Right lobe of liver (tissue), 4 donors: ENCODE data around the gene PLA2G4C.

ENCODE experiments used
- CTCF ChIP-seq, 4 donors: fragments of 200-600 bp in 3 of 4; fragments of 450-650 bp in 1 of 4; IDR thresholded peaks; one replicate each; pipeline versions ENCODE4 v1.5.1 to v1.8.0; 2016 to 2022; ENCODE audit warnings: antibody characterized with exemption in 4 of 4, mild to moderate bottlenecking in 2 of 4
- POLR2A ChIP-seq: fragments of 450-650 bp; IDR thresholded peaks from one replicate; pipeline ENCODE4 v1.6.1; 2017; ENCODE audit warnings: antibody characterized with exemption, mild to moderate bottlenecking
- donor health status: DM: no; HTN: no; CAD: no.
- donor health status: DM: no; HTN: no; CAD: no.
- donor health status: DM: no; HTN: yes; CAD: no.

GRCh38 chr19:48094129-48094854, 16.3 kb downstream of the PLA2G4C start:
- TF ChIP-seq CTCF (IDR thresholded peaks at IDR 0.05) (no peak), POLR2A (no peak)
